Memory B cell (primary cell): ENCODE measurements around the gene SLAMF1.

Experiments
- ATAC-seq: fragments of 150-1000 bp; cut with Tn5 transposase; 2 replicates; pipeline ENCODE4 v1.10.0; 2021; ENCODE audit warnings: low read depth, mild to moderate bottlenecking, moderate library complexity
- DNase-seq, 2 donors: peaks; one replicate each; pipeline ENCODE4 v3.0.0; 2022; ENCODE audit warnings: low spot score in 2 of 2
- H3K27ac Mint-ChIP-seq: one replicate; pipeline ENCODE4 v1.8.0; 2022; ENCODE audit warnings: mild to moderate bottlenecking, moderate library complexity, mixed read lengths
- H3K27me3 Mint-ChIP-seq: one replicate; pipeline ENCODE4 v1.8.0; 2022; ENCODE audit warnings: mixed read lengths
- H3K36me3 Mint-ChIP-seq: one replicate; pipeline ENCODE4 v1.8.0; 2022; ENCODE audit warnings: mild to moderate bottlenecking, mixed read lengths
- H3K4me1 Mint-ChIP-seq: one replicate; pipeline ENCODE4 v1.8.0; 2022; ENCODE audit warnings: mixed read lengths
- H3K4me3 Mint-ChIP-seq: one replicate; pipeline ENCODE4 v1.8.0; 2022; ENCODE audit warnings: mild to moderate bottlenecking, moderate library complexity, mixed read lengths
- H3K9me3 Mint-ChIP-seq: one replicate; pipeline ENCODE4 v1.8.0; 2022; ENCODE audit warnings: mixed read lengths

The SLAMF1 gene

DNA sequence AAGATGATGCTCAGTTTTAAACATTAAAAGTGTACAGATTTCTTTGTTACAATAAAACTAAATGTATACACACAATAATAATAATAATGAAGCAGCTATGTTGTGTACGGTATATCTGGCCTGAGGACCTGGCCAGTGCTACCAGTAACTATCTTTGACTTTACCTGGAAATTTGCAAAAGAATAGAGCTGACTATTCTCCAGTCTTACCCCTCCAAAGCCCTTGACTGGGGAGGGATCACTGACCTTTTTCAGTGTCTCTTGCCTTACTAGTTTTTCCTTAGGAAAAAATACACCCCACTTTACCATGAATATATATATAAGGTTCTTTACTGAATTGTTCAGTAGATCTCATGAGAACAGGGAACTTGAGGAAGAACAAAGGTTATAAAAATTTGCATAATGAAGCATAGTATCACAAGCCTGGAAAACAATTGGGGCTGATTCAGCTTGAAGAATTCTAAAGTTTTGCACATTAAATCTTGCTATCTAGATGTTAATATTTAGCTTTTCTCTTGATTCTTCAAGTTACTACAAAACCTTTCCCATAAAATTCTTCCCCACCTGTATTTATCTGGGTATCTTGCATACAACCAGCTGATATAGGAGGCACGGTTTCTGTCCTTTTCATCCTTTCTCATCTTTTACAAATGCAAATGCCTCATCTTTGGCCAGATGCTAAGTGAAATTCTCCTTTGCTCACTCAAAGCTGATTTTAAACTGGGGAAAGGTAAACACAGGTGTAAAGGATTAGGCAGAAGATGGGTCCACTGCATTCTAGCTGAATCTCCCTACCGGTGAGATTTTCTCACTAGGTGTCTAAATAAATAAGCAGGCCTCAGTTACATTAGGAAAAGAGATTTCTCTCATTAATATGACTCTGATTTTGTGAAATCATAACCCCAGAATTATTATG is 25.0 kb upstream of the SLAMF1 start:
- peaks cover 12% of the 10 kb centered on the region for H3K4me1 Mint-ChIP-seq
- peaks cover 7% of the 10 kb centered on the region for H3K36me3 Mint-ChIP-seq
- DNase-seq (no peak), ATAC-seq (no peak)
- no peaks in the 10 kb centered on the region for H3K27me3 Mint-ChIP-seq
- H3K9me3 Mint-ChIP-seq, result peaks cover 2% of the 10 kb centered on the region
- no peak overlapping the region for H3K4me3 Mint-ChIP-seq
- H3K27ac Mint-ChIP-seq, result no peak overlapping the region

DNA sequence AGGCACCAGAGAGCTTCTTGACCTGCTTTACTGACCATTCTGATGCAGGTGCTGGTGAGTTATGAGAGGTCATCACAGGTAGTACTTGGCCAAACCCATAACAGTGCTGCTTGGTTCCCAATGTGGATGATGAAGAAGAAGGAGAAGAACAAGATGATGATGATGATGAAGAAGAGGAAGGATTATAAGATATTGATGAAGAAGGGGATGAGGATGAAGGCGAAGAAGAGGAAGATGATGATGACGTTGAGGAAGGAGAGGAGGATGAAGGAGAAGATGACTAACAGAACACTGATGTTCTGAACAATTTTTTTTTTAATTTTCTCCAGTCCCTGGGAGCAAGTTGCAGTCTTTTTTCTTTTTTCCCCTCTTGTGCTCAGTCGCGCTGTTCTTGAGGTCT is 23.9 kb upstream of the SLAMF1 start:
- no peak overlapping the region for H3K4me3 Mint-ChIP-seq
- no peaks in the 10 kb centered on the region for H3K27me3 Mint-ChIP-seq
- ATAC-seq (no peak), DNase-seq (no peak)
- H3K36me3 Mint-ChIP-seq, result peaks cover 7% of the 10 kb centered on the region
- no peak overlapping the region for H3K27ac Mint-ChIP-seq
- peaks cover 2% of the 10 kb centered on the region for H3K9me3 Mint-ChIP-seq
- H3K4me1 Mint-ChIP-seq, result peaks cover 24% of the 10 kb centered on the region

- peaks cover 7% of the 10 kb centered on the region for H3K36me3 Mint-ChIP-seq
- H3K9me3 Mint-ChIP-seq, result peaks cover 2% of the 10 kb centered on the region
- H3K4me3 Mint-ChIP-seq, result no peak overlapping the region
- H3K27ac Mint-ChIP-seq, result no peak overlapping the region
- DNase-seq (no peak), ATAC-seq (no peak)
- H3K4me1 Mint-ChIP-seq, result peaks cover 27% of the 10 kb centered on the region
- no peaks in the 10 kb centered on the region for H3K27me3 Mint-ChIP-seq
Observed at GRCh38 chr1:160669802-160670201, 23.0 kb upstream of the SLAMF1 start.

DNA sequence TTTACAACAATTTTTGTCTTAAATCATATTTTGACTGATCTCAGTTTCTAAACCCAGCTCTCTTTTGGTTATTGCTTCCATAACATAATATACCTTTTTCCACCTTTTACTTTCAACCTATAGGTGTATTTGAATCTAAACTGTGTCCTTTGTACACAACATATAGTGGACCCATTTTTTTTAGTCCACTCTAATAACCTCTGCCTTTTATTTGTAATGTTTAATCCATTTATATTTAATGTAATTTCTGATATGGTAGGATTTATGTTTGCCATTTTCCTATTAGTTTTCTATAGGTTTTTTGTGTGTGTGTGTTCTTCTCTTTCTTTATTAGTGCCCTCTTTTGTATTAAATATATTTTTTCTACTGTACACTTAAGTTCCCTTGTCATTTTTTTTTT is 22.4 kb upstream of the SLAMF1 start:
- Mint-ChIP-seq H3K9me3 (peaks cover 2% of the 10 kb centered on the region), H3K36me3 (peaks cover 7% of the 10 kb centered on the region), H3K4me1 (peaks cover 31% of the 10 kb centered on the region), H3K4me3 (no peak overlapping the region), H3K27ac (no peak overlapping the region), H3K27me3 (no peaks in the 10 kb centered on the region)
- DNase-seq, result no peak
- ATAC-seq, result no peak

DNA sequence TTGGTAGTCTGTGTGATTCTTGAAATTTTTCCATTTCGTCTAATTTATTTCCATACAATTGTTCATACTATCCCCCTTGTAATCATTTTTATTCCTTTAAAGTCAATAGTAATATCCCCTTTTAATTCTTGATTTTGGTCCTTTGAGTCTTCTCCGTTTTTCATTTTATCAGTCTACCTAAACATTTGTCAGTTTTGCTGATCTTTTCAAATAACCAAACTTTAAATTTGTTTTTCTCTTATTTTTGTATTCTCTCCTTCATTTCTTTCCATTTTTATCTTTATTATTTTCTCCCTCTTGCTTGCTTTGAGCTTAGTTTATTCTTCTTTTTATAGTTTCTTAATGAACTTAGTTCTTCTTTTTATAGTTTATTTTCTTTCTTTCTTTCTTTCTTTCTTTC is 21.1 kb upstream of the SLAMF1 start:
- Mint-ChIP-seq H3K27ac (no peak overlapping the region), H3K9me3 (peaks cover 2% of the 10 kb centered on the region), H3K36me3 (peaks cover 7% of the 10 kb centered on the region), H3K4me3 (no peak overlapping the region), H3K27me3 (no peaks in the 10 kb centered on the region), H3K4me1 (peaks cover 42% of the 10 kb centered on the region)
- DNase-seq (no peak), ATAC-seq (no peak)

- ATAC-seq (no peak), DNase-seq (no peak)
- Mint-ChIP-seq H3K27me3 (no peaks in the 10 kb centered on the region), H3K4me1 (peaks cover 39% of the 10 kb centered on the region), H3K27ac (no peak overlapping the region), H3K9me3 (peaks cover 2% of the 10 kb centered on the region), H3K36me3 (peaks cover 7% of the 10 kb centered on the region), H3K4me3 (no peak overlapping the region)
Observed at GRCh38 chr1:160666079-160666442, 19.2 kb upstream of the SLAMF1 start.

GRCh38 chr1:160665330-160666078 is 18.7 kb upstream of the SLAMF1 start:
- H3K4me1 Mint-ChIP-seq, result peaks cover 35% of the 10 kb centered on the region
- H3K9me3 Mint-ChIP-seq, result peaks cover 1% of the 10 kb centered on the region
- ATAC-seq (no peak), DNase-seq (no peak)
- no peak overlapping the region for H3K27ac Mint-ChIP-seq
- peaks cover 6% of the 10 kb centered on the region for H3K36me3 Mint-ChIP-seq
- no peaks in the 10 kb centered on the region for H3K27me3 Mint-ChIP-seq
- H3K4me3 Mint-ChIP-seq, result peak overlapping the region; percentile 35

- Mint-ChIP-seq H3K9me3 (peaks cover 1% of the 10 kb centered on the region), H3K36me3 (peaks cover 6% of the 10 kb centered on the region), H3K27me3 (no peaks in the 10 kb centered on the region), H3K4me3 (peak overlapping the region; percentile 75), H3K27ac (peak overlapping the region; percentile 87), H3K4me1 (peaks cover 40% of the 10 kb centered on the region)
- ATAC-seq (peak; percentile 91), DNase-seq (peak in 1 of 2 donors; percentile 38)
Observed at GRCh38 chr1:160664573-160665051, 17.8 kb upstream of the SLAMF1 start.

DNA sequence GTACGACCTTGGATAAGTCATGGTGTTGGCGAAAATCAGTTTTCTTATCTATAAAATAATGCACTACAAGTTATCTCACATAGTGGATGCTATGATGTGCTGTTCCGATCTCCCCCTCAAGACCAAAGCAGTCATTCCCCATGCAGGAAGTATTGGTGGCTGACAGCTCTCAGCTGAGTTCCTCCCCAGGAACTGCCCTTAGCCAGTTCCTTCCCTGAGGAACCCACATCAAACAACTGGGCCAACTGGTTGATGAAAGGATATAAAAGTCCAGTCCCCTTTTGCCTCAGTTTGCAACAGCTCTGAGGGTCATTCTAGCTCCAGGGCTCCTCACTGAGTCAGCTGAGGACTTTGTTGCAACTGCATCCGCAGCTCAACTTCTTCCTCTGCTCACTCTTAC is 16.1 kb upstream of the SLAMF1 start:
- Mint-ChIP-seq H3K27me3 (no peaks in the 10 kb centered on the region), H3K4me3 (no peak overlapping the region), H3K27ac (peak overlapping the region; percentile 7), H3K4me1 (peaks cover 40% of the 10 kb centered on the region), H3K36me3 (peaks cover 5% of the 10 kb centered on the region), H3K9me3 (peaks cover 1% of the 10 kb centered on the region)
- no peak for ATAC-seq
- no peak for DNase-seq

DNA sequence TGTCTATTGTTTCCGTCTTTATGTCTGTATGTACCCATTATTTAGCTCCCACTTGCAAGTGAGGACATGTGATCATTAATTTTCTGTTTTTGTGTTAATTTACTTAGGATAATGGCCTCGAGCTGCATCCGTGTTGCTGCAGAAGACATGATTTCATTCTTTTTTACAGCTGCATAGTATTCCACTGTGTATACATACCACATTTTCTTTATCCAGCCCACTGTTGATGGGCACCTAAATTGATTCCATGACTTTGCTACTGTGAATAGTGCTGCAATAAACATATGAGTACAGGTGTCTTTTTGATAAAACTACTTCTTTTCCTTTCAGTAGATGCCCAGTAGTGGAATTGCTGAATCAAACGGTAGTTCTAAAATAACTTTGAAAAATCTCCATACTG is 12.7 kb upstream of the SLAMF1 start:
- no peak for ATAC-seq
- peaks cover 25% of the 10 kb centered on the region for H3K4me1 Mint-ChIP-seq
- H3K9me3 Mint-ChIP-seq, result peaks cover 1% of the 10 kb centered on the region
- no peak overlapping the region for H3K4me3 Mint-ChIP-seq
- no peak overlapping the region for H3K27ac Mint-ChIP-seq
- no peaks in the 10 kb centered on the region for H3K27me3 Mint-ChIP-seq
- peaks cover 2% of the 10 kb centered on the region for H3K36me3 Mint-ChIP-seq
- no peak for DNase-seq

DNA sequence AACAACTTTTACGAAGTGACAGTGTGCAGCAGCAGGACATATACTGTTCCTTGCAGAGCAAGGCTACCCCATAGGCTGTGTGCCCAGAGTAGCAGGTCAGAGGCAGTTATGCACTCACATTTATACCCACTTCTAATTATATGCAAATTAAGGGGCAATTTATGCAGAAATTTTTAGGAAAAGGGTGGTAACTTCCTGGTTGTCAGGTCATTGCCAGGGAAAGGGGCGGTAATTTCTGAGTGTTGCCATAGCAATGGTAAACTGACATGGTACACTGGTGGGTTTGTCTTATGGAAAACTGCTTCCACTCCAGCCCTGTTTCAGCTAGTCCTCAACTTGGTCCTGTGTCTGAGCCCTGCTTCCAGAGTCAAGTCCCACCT is 12.0 kb upstream of the SLAMF1 start:
- Mint-ChIP-seq H3K4me1 (peaks cover 26% of the 10 kb centered on the region), H3K4me3 (no peak overlapping the region), H3K36me3 (peaks cover 2% of the 10 kb centered on the region), H3K27ac (no peak overlapping the region), H3K9me3 (peaks cover 1% of the 10 kb centered on the region), H3K27me3 (no peaks in the 10 kb centered on the region)
- DNase-seq (no peak), ATAC-seq (no peak)

DNA sequence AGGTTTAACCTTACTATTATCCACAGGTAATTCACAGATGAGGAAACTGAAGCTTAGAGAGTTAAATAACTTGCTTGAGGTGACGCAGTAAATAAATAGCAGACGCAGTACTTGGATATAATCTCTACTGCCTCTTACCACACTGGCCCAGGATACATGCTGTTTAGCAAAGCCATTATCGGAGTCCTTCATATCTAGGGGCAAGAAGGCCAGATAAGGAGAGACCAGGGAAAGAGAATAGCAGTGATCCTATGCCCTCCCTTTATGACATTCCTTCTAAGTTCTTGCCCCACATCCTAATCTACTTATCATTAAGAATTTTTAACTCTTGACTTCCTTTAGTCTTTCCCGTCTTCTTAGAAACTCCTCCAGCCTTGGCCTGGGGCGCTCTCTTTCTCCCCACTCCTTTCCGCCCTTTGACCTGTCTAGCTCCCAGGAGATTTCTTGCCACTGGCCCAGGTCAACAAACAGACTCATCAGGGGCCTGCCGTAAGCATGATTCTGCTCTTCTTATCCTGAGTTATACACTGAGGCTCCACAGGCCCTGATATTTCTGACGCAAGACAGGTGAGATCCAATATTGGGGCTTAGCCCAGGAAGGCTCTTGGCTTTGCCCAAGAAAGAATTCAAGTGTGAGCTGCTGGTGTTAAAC is 11.4 kb upstream of the SLAMF1 start:
- Mint-ChIP-seq H3K27ac (no peak overlapping the region), H3K4me1 (peaks cover 29% of the 10 kb centered on the region), H3K9me3 (peaks cover 1% of the 10 kb centered on the region), H3K27me3 (no peaks in the 10 kb centered on the region), H3K36me3 (peaks cover 2% of the 10 kb centered on the region), H3K4me3 (no peak overlapping the region)
- ATAC-seq (no peak), DNase-seq (no peak)

GRCh38 chr1:160657250-160657781 is 10.5 kb upstream of the SLAMF1 start:
- H3K9me3 Mint-ChIP-seq, result peaks cover 1% of the 10 kb centered on the region
- H3K4me3 Mint-ChIP-seq, result no peak overlapping the region
- H3K36me3 Mint-ChIP-seq, result peaks cover 2% of the 10 kb centered on the region
- ATAC-seq (no peak), DNase-seq (no peak)
- H3K27ac Mint-ChIP-seq, result no peak overlapping the region
- no peaks in the 10 kb centered on the region for H3K27me3 Mint-ChIP-seq
- H3K4me1 Mint-ChIP-seq, result peaks cover 34% of the 10 kb centered on the region

- Mint-ChIP-seq H3K36me3 (peaks cover 2% of the 10 kb centered on the region), H3K9me3 (peaks cover 1% of the 10 kb centered on the region), H3K4me1 (peaks cover 40% of the 10 kb centered on the region), H3K27me3 (no peaks in the 10 kb centered on the region), H3K27ac (peak overlapping the region; percentile 33), H3K4me3 (no peak overlapping the region)
- DNase-seq, result no peak
- no peak for ATAC-seq
Observed at GRCh38 chr1:160656737-160657136, 9.9 kb upstream of the SLAMF1 start.
